ENCODE data around the gene ROPN1B.
"Not testable (repeated sequence)": the region's sequence is repeated elsewhere in the genome, so short reads cannot be mapped to it uniquely, and the experiment has no call there.

GRCh38 chr3:125951176-125951575 lies 17.8 kb upstream of the ROPN1B start:
- TF ChIP-seq ZC3H10 (CRISPR knock-in tag; IDR thresholded peaks at IDR 0.05); OSR1 (CRISPR knock-in tag; IDR thresholded peaks at IDR 0.05); CSRNP3 (CRISPR knock-in tag; IDR thresholded peaks at IDR 0.05); CREB5 (CRISPR knock-in tag; IDR thresholded peaks at IDR 0.05; ENCODE audit: low read depth); ZFP30 (CRISPR knock-in tag; IDR thresholded peaks at IDR 0.05); POU6F1 (CRISPR knock-in tag; IDR thresholded peaks at IDR 0.05; ENCODE audit: borderline replicate concordance, low read depth); RARB (CRISPR knock-in tag; IDR thresholded peaks at IDR 0.05): not testable (repeated sequence)

All from SK-N-SH treated with all-trans-retinoic acid at 6 μM for 48 hours (cell line).